HUDEP-2 (cell line): ENCODE results near the gene NIN.

ENCODE experiments used
- DNase-seq, 76 experiments: peaks; one replicate each; lab custom pipeline; 2025; ENCODE audit not compliant: unreplicated experiment in 76 of 76; lab: John Stamatoyannopoulos, UW

NIN gene, protein sequence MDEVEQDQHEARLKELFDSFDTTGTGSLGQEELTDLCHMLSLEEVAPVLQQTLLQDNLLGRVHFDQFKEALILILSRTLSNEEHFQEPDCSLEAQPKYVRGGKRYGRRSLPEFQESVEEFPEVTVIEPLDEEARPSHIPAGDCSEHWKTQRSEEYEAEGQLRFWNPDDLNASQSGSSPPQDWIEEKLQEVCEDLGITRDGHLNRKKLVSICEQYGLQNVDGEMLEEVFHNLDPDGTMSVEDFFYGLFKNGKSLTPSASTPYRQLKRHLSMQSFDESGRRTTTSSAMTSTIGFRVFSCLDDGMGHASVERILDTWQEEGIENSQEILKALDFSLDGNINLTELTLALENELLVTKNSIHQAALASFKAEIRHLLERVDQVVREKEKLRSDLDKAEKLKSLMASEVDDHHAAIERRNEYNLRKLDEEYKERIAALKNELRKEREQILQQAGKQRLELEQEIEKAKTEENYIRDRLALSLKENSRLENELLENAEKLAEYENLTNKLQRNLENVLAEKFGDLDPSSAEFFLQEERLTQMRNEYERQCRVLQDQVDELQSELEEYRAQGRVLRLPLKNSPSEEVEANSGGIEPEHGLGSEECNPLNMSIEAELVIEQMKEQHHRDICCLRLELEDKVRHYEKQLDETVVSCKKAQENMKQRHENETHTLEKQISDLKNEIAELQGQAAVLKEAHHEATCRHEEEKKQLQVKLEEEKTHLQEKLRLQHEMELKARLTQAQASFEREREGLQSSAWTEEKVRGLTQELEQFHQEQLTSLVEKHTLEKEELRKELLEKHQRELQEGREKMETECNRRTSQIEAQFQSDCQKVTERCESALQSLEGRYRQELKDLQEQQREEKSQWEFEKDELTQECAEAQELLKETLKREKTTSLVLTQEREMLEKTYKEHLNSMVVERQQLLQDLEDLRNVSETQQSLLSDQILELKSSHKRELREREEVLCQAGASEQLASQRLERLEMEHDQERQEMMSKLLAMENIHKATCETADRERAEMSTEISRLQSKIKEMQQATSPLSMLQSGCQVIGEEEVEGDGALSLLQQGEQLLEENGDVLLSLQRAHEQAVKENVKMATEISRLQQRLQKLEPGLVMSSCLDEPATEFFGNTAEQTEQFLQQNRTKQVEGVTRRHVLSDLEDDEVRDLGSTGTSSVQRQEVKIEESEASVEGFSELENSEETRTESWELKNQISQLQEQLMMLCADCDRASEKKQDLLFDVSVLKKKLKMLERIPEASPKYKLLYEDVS (N-terminal part only)

DNA sequence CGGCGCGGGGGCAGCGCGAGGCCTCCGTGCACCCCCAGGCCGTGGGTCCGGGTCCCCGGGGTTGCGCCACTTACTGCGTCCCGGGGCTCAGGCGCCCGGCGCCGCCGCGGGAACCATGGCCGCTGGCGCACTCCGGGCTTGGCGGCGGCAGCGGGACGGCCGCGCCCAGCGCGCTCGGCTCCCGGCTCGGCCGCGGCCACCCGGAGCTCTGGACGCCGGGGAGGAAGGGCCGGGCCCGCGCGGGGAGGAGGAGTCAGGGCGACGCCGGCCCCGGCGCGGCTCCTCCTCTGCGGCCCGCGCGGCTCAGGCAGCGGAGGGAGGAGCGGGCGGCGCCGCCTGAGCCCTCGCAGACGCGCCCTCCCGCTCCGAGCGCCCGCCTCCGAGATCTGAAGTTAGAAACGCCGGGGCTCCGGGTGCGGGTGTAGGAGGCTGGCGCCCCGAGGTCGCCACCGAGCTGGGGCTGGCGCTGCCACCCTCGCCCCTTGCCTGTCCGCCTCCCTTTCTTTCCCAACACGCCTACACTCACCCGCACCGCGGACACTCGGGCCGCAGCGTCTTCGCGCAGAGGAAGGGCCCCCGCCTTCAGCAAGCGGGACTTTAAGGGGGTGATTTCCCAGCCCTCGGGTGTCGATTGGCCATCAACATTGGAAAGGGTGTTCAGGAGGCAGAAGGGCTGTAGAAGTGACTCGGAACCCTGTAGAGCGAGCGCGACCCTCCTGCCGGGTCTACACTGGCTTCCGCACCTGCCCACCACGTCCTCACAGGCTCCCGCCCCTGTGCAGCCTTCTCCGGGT lies at the start of gene NIN:
NIN (minus strand) TSS at position 231 of the 794 bp plus-strand sequence. CDS start 9,106 bp downstream, outside the sequence.
- peak in 56 of 76 experiments; percentile 3 to 70 (median 42) for DNase-seq

DNA sequence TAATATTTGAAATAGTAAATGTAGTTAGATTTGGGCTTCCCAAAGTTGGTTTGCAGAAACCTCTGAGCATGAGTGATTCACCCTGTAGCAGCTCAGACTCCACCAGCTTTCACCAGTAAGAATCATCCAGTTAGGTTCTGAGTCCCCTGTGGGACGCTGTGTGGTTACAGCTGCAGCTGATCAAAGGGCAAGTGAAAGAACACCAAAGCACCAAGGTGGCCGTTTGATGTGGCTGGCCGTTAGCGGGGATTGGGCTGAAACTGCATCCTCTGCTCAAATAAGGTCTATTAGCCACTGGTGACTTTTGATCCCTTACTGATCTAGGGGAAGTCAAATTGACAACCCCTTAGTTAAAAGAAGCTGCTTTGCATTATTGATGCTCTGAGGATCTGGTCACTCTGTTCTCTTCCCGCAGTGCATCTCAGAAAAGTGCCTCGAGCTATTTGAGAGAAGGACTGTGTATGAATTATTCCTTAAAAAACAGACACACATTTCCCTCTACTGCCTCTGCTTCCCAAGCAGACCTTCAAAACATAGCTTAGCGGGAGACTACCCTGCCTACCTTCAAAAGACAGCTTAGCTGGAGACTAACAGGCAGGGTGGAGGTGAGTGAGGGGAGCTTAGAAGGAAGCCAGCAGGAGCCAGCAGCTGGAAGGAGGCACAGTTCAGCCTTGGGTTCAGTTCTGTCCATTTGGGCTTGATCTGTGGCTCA lies 44.6 kb upstream of the NIN start:
- DNase-seq = no peak

DNA sequence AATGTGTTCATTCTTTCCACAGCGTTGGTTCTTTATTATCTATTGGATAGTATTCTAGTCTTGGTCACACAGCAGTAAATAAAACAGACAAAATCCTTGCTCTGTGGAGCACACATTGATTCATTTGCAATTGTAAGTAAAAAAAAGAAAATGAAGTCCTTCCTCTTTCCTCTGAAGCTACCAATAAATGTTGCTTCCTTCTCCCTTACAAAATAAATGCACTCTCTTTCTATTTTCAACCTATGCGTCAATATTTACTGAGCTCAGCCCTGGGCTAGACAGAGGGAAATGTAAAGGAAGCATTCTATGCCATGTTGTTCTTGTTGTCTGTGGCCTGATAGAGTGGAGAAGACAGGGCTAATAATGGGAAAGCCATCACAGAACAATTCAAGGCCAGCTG lies 43.8 kb upstream of the NIN start:
- DNase-seq = no peak

DNA sequence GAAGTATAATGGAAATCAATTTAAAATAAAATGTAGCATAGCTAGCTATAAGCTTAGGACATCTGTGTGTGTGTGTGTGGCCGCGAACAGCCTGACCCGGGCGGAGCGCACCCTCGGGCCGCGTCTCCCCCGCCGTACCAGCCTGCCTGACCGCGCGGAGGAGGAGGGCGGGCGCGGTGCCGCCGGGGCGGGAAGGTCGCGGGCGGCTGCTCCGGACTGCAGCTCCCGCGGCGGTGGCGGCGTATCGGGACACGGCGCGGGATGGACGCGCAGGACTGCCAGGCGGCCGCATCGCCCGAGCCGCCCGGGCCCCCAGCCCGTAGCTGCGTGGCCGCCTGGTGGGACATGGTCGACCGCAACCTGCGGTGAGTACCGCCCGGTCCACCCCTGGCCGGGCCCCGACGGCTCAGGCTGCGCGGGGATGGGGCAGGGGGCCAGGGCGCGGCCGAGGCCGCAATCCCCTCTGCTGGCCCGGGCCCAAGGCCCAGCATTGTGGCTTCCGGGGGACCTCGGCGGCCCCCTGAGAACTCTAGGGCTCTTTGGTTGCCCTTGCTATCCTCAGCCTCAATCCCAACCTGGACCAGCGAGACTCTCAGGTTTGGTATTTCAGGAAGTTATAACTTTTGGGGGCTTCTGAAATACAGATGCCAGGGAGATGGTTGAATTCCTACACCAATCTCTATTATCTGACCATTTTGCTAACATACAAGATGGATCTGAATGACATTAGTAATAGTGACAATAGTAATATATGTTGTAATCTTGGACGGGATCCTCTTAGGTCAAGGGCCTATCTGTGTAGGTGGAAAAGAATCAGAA lies 41.2 kb upstream of the NIN start, which contains the start of gene ABHD12B:
ABHD12B (plus strand) TSS at position 140 of the 819 bp plus-strand sequence; CDS start at position 262, 122 bp downstream.
- peak in 1 of 76 experiments; percentile 1 for DNase-seq

DNA sequence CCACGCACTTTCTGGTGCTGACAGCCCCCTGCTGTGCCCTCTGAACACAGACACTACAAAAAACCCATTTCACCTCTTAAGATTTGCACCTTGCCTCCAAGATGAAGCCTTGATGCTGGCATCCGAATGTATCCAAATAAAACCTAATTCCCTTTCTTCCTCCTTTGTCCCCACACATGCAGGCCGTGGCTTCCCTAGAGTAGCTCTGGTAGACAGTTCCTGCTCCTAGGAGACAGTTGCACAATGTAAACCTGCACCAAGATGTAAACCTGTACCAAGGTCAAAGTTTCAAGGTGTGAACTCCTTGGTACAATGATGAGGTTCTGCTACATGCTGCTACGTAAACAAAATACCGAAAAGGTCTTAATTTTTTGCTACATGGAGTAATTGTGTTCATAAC lies 40.3 kb upstream of the NIN start:
- no peak for DNase-seq

DNA sequence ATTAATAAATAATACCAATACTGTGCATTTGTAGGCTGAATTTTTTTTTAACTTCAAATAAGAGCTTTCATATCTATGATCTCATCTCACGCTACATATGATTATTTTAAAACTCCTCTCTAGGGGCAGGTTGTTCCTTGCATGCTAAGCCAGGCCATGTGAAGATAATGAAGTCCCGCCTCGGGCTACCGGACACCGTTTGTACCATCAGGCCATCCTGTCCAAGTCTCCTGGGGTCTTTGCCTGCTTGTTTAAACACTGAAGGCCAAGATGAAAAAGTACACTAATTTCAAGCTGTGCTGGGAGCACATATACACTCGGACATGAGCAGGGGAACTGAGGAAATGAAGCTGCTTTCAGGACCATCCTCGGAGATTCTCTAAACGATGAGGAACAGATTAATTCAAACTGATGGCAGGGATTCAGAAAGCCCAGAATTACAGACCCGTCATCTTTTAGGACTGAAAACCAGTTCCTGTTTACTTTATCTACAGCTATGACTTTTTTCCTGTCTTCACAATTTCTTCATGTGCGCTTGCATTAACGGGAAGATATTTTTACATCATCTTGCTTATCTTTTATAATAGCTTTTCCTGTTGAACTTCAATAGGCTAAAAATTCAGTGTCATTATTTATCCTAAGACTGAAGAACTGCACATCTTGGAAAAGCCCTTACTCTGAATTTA lies 34.6 kb upstream of the NIN start:
- no peak for DNase-seq

DNA sequence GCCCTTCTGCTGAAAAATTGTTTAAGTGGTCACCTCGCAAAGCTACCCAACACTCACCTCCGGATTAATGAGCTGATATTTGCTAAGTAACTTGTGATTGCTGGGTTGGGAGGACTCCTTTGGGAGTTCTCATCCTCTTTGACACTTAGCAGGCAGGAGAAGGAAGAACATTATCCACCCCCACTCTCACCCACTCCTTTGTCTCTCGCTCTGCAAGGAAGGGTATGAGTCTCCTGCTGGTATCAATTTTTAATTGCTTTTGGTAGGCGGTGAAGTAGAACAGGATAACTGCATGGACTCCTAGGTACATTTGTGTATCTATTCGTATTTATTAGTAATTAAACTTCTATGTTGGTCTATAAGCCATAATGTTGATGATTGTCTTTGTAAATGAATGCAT lies 34.0 kb upstream of the NIN start:
- no peak for DNase-seq

DNA sequence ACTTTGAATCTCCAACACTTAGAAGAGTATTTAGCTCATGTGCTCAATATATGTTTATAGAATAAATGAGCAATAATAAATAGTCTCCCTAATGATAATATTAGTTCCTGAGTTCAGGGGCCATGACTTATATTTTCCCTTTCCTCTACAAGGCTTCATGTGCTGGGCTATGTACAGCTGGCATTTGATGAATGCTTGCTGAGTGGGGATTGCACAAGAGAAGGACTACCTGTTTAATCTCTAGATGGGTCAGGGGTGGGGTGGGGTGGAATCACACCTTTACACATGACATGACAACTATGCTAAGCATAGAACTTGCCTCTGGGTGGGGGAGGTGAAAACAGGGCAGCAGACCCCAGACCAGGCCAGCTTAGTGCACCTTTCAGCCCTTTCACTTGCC lies 33.3 kb upstream of the NIN start:
- DNase-seq = no peak

DNA sequence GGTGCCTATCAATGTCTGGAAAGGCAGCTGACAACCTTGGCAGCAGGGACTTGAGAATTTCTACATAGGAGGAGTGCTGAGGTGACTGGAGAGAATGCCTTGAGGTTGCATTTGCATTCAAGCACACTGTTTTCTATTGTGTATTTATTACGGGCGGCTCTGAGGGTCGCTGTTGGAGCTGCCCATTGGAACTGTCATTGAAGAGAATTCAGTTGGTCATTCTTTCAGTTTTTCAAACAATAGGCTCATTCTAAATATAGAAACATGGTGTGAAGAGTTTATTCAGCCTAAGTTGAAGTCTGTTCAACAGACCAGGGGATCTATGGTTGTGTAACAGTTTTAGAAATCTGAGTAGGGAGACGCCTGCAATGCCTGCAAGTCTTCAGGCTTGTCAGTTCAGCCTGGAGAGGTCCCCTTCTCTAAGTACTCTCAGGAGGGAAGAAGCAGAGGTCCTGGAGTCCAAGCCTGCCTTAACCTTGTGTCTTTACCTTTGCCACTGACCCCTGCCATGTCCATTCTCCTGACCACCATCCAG lies 31.1 kb upstream of the NIN start:
- no peak for DNase-seq

DNA sequence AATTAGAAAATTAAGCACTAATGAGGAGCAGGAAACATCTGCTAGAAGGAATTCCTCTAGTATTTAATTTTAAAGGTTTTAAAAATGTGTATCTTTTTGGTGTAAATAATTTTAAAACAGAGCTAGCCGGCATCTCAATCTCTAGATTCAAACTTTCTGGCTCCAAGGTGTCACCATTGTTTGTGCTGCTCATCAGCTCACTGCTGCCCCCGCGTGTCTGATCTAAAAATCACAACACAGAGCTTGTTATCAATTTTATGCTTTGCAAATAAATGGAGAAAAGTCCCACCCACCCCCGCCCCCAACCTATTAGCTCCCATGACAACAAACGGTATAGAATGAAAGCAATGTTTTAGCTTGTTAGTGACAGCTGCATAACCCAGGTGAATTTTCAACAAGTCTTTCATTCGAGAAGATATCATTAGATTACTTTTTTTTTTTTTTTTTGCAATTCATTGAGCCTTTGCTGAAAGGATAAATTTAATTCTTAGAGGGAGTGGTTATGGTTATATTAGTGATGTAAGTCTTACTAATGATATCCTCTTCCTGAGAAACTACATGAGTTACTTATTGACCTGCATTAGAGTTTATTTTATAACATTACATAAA lies 29.6 kb upstream of the NIN start:
- peak in 70 of 76 experiments; percentile 8 to 79 (median 56) for DNase-seq

DNA sequence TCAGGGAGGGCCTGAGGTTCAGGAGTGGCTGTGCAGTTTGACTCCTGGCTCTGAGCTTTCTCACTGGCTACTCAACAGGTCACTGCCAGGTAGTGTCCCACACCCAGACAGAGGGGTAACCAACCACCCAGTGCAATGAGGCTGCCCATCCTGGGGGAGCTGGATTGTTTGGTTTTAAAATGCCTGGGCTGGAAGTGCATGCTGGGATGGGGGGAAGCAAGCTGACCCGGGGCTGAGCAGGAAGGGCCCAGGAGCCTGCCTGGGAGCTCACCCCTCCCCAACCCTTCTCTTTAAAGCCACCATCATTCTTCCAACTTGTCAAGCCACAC lies 28.3 kb upstream of the NIN start:
- no peak for DNase-seq

DNA sequence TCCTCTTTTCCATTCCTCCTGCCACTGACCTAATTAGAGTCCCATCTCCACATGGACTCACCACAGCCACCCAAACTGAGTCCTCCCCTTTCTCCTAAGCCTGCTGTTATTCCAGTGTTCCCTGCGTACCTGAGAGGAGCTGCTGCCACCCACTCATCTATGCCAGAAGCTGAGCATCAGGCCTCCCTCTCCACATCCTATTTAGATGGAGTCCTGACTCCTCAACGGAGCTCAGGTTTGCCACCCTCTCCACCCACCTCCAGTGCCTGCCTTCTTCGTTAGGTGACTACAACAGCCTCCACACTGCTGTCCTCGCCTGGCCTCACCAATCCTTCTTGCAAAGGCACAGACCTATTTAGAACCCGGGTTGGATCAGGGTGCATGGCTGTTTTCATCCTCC lies 25.7 kb upstream of the NIN start:
- no peak for DNase-seq

DNA sequence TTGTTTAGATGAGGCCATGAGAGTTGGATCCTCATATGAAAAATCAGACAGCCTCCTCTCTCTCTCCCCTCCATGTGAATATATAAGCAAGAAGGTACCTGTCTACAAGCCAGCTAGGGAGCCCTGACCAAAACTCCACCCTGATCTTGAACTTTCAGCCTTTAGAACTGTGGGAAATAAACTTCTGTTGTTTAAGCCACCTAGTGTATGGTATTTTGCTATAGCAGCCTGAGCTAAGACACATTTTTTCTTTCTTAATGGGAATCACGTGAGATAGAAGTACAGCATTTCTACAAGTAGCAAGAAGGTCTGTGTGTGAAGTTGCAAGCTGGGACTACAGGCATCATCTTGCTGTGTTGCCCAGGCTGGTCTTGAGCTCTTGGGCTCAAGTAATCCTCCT lies 24.6 kb upstream of the NIN start:
- no peak for DNase-seq

DNA sequence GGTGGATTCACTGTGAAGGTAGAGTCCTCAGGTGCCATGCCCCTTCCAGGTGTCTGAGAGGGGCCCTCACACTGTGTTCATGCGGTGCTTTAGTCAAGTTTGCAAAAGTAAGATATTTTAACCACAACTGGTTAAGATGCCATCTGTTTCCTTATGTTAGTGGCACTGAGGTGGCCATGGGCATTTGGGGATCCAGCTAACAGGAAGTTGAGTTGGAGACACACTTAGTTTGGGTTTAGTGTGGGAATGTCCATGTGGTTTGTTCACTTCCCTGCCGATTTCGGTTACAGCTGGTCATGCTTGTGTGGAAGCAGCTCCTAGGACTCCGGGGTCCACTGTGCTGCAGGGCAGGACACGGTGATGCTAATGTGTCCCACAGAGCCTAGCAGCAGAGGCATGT lies 23.6 kb upstream of the NIN start:
- no peak for DNase-seq

DNA sequence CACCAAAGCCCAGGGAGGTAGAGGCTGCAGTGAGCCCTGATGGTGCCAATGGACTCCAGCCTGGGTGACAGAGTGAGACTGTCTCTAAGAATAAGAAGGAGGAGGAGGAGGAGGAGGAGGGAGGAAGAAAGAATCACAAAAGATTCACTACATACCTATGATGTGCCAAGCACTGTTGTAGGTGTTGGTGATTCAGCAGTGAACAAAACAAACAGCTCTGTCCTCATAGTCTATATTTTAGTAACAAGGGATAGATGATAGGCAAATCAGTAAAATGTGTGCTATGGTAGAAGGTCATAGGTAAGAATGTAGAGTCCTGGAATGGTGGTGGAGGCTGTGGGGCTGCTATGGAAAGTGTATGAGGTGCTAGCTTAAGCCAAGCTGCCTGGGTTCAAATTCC lies 22.9 kb upstream of the NIN start:
- no peak for DNase-seq

DNA sequence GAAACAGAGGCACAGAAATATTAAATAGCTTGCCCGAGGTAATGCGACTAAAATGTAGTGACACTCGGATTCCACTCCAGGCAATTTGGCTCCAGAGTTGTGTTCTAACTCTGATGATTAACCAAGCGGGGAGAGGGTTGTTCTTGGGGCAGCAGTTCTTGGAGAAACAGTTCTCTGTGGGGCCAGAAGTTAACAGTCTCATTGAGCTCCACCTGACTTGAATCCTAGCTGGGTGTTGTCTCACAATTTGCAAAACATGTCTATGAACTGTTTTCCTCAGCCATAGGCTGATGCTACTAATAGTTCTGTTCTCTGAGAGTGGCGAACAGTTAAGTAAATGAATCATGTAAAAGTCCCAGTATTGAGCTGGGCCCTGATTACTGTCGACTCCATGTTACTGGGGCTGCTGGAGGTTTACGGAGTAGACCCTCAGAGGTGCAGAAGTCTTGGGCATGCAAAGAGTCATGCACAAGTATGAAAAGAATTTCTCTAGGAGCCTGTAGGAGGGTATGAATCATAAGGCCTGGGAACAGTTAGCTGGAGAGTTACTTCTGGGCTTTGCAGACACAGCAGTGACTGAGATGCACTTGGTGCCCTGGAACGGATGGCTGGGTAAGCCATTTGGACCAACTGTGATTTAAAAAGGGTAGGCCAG lies 15.4 kb upstream of the NIN start:
- no peak for DNase-seq

DNA sequence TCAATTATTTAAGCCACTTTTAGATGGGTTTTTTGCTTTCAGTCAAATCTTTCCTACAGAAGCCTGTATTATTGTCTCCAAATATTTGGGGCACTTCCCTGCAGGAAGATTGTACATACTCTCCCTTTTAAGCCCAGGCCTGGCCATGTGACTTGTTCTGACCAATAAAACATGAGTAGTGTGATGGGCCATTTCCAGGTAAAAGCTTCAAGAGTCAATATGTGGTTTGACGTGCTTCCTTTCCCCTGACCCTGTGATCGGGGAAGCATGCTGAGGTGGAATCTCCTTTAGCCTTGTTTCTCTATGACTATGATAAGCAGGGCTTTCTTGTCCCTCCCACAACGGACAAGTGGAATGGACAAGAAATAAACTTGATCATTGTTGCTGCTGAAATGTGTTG lies 14.2 kb upstream of the NIN start:
- DNase-seq = no peak
